ENCODE data around the gene CPT2. TPM values are rescaled to one million over a fixed set of nuclear protein-coding genes. Genes with fewer than 3 reads are reported as not detected.

Gene CPT2
- total RNA-seq, 1 donor from 2014 or later = 10.6 TPM

Other genes starting within 250 kb of the CPT2 start
- 13.8 TPM for gene PODN, start 134.6 kb upstream of the CPT2 start, total RNA-seq
- gene SLC1A7, start 54.2 kb upstream of the CPT2 start, total RNA-seq = not detected
- 38.5 TPM for gene CZIB, start 23.8 kb downstream of the CPT2 start, total RNA-seq
- 33.6 TPM for gene MAGOH, start 41.7 kb downstream of the CPT2 start, total RNA-seq
- 5.1 TPM for gene LRP8, start 131.2 kb downstream of the CPT2 start, total RNA-seq

All from skin of body (tissue), 1 donor.